Right lobe of liver (tissue), 4 donors: ENCODE measurements around the gene PKIG.

ENCODE experiments used
- CTCF ChIP-seq, 4 donors: fragments of 200-600 bp in 3 of 4; fragments of 450-650 bp in 1 of 4; IDR thresholded peaks; one replicate each; pipeline versions ENCODE4 v1.5.1 to v1.8.0; 2016 to 2022; ENCODE audit warnings: antibody characterized with exemption in 4 of 4, mild to moderate bottlenecking in 2 of 4
- POLR2A ChIP-seq: fragments of 450-650 bp; IDR thresholded peaks from one replicate; pipeline ENCODE4 v1.6.1; 2017; ENCODE audit warnings: antibody characterized with exemption, mild to moderate bottlenecking
- donor health status: DM: no; HTN: no; CAD: no.
- donor health status: DM: no; HTN: no; CAD: no.
- donor health status: DM: no; HTN: yes; CAD: no.

GRCh38 chr20:44601801-44602204 lies 19.4 kb downstream of the PKIG start:
- TF ChIP-seq CTCF (IDR thresholded peaks at IDR 0.05) (no peak), POLR2A (no peak)
